IgD-negative memory B cell (primary cell): ENCODE data around the gene PTPN11. TPM values are rescaled to one million over a fixed set of nuclear protein-coding genes. Genes with fewer than 3 reads are reported as not detected.
"Not testable (repeated sequence)": the region's sequence is repeated elsewhere in the genome, so short reads cannot be mapped to it uniquely, and the experiment has no call there.

Experiments
- H3K27ac Mint-ChIP-seq, 3 donors: one replicate each; pipeline ENCODE4 v1.8.0; 2020 to 2022; ENCODE audit warnings: mild to moderate bottlenecking in 3 of 3, mixed read lengths in 3 of 3, moderate library complexity in 1 of 3
- H3K27me3 Mint-ChIP-seq: one replicate; pipeline ENCODE4 v1.8.0; 2021; ENCODE audit warnings: mixed read lengths
- H3K36me3 Mint-ChIP-seq: one replicate; pipeline ENCODE4 v1.8.0; 2020; ENCODE audit warnings: mild to moderate bottlenecking, mixed read lengths
- H3K4me1 Mint-ChIP-seq, 3 donors: one replicate each; pipeline ENCODE4 v1.8.0; 2020 to 2022; ENCODE audit warnings: mixed read lengths in 3 of 3, mild to moderate bottlenecking in 1 of 3
- H3K4me3 Mint-ChIP-seq, 4 donors: one replicate each; pipeline ENCODE4 v1.8.0; 2020 to 2022; ENCODE audit warnings: mild to moderate bottlenecking in 4 of 4, mixed read lengths in 4 of 4, moderate library complexity in 3 of 4
- H3K9me3 Mint-ChIP-seq, 3 donors: one replicate each; pipeline ENCODE4 v1.8.0; 2020 to 2021; ENCODE audit warnings: mixed read lengths in 3 of 3, mild to moderate bottlenecking in 1 of 3
- polyA plus RNA-seq: library from polyadenylated mRNA; unstranded; fragments of 300-500 nt; fragmentation: Illumina TruSeq; gene quantifications from one replicate; pipeline ENCODE4 v1.2.3, GENCODE V29; 2021

The PTPN11 gene
- polyA plus RNA-seq, 1 donor from 2014 or later: 69.9 TPM

DNA sequence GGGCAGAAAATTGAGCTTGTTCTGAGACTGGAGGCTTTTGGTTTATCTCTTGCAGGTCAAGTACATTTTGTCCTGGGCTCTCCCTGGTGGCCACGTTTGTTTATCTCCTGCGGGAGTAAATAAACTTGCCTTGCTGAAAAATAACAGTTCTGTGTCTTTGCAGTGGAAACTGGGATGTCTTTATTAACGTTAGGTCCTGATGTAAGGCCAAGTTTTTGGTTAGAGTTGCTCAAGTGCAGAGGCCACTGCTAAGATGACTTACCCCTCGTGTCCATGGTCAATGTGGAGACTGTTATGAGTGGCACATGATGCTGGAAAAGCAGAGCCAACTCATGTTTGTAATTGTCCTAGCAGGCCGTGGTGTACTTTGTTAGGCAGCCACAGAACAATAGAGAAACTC lies 3.8 kb downstream of the PTPN11 start:
- Mint-ChIP-seq H3K27me3 (no peaks in the 10 kb centered on the region), H3K4me1 (peaks cover 23 to 40% (median 37%) of the 10 kb centered on the region in 3 donors), H3K9me3 (no peaks in the 10 kb centered on the region), H3K36me3 (no peaks in the 10 kb centered on the region), H3K4me3 (peak overlapping the region in 1 of 4 donors; percentile 76), H3K27ac (no peak overlapping the region)

DNA sequence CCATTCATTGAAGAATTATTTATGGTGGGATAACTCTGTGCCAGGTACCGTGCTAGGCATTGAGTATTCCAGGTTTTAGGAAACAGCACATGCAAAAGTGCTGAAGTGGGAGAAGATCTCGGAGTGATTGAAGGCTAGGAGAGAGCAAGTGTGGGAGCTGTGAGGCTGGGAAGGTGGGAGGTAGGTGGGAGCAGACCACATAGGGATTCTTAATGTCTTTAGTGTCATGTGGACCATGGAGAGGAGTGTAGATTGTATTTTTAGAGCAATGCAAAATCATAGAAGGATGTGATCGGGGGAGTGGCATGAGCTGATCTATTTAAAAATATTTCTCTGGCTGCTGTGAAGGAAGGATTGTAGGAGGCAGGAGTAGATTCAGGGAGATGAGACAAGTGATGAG lies 5.4 kb downstream of the PTPN11 start:
- Mint-ChIP-seq H3K4me1 (peaks cover 23 to 40% (median 38%) of the 10 kb centered on the region in 3 donors), H3K36me3 (no peaks in the 10 kb centered on the region), H3K27ac (peak overlapping the region in 1 of 3 donors; percentile 28), H3K27me3 (no peaks in the 10 kb centered on the region), H3K9me3 (no peaks in the 10 kb centered on the region), H3K4me3 (peak overlapping the region in 2 of 4 donors; percentile 3 to 47)

DNA sequence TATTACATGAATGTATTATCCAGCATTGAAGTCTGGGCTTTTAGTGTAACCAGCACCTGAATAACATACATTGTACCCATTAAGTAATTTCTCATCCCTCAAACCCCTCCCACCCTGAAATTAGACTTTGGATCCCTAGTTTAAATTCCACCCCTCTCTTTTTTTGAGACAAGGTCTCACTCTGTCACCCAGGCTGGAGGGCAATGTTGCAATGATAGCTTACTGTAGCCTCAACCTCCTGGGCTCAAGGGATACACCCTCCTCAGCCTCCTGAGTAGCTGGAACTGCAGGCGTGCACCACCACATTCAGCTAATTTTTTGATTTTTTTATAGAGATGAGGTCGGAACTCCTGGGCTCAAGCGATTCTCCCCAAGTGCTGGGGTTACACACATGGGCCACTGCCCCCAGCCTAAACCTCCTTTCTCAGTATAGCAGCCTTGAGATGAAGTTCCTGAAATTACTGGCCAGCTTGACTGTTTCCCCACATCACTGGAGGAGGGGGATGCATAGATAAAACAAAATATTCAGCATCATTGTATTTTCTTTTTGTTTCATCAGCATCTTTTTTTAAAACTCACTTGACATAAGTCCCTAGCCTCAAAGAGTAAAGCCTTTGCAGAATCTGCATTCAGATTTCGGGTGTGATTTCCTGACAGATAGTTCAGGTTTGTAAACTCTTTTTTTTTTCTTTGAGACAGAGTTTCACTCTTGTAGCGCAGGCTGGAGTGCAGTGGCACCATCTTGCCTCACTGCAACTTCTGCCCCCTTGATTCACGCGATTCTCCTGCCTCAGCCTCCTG lies 7.0 kb downstream of the PTPN11 start:
- H3K4me1 Mint-ChIP-seq: peaks cover 17 to 30% (median 26%) of the 10 kb centered on the region in 3 donors
- H3K27me3 Mint-ChIP-seq: no peaks in the 10 kb centered on the region

DNA sequence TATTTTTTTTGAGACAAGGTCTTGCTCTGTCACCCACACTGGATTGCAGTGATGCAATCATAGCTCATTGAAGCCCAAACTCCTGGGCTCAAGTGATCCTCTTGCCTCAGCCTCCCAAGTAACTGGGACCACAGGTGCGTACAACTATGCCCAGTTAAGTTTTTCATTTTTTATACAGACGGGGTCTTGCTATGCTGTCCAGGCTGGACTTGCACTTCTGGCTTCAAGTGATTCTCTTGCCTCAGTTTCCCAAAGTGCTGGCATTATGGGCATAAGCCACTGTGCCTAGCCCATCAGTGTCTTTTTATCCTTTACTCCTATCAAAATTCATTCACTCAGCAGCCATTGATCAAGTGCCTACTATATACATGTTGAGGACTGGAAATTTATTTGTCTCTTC lies 9.0 kb downstream of the PTPN11 start:
- peaks cover 13 to 17% (median 14%) of the 10 kb centered on the region in 3 donors for H3K4me1 Mint-ChIP-seq
- no peaks in the 10 kb centered on the region for H3K27me3 Mint-ChIP-seq
- H3K36me3 Mint-ChIP-seq: peaks cover 6% of the 10 kb centered on the region
- H3K27ac Mint-ChIP-seq: no peak overlapping the region
- H3K9me3 Mint-ChIP-seq: no peaks in the 10 kb centered on the region
- no peak overlapping the region for H3K4me3 Mint-ChIP-seq

More for the DNA sequence above, 7.0 kb downstream of the PTPN11 start:
- H3K27ac Mint-ChIP-seq: no peak overlapping the region
- no peak overlapping the region for H3K4me3 Mint-ChIP-seq
- no peaks in the 10 kb centered on the region for H3K9me3 Mint-ChIP-seq
- H3K36me3 Mint-ChIP-seq: no peaks in the 10 kb centered on the region

DNA sequence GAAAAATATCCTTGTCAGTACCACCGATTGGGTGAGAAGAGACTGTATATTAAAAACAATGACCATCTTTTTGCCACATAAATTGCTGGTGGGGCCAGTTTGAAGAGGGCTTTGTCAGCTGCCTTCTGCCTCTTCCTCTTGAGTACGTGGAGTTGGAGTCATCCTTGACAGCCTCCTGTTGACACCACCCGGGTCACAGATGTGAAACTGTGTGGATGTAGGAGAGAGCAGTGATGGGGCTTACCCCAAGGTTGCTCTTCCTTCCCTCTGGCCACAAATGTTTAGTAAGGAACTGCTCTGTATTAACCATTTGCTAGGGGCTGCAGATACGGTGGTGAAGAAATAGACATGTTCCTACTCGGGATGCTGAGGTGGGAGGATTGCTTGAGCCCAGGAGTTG lies 12.2 kb downstream of the PTPN11 start:
- H3K4me1 Mint-ChIP-seq: peaks cover 4 to 8% (median 6%) of the 10 kb centered on the region in 3 donors
- H3K27me3 Mint-ChIP-seq: no peaks in the 10 kb centered on the region
- H3K4me3 Mint-ChIP-seq: no peak overlapping the region
- no peaks in the 10 kb centered on the region for H3K9me3 Mint-ChIP-seq
- H3K27ac Mint-ChIP-seq: no peak overlapping the region
- H3K36me3 Mint-ChIP-seq: peaks cover 6% of the 10 kb centered on the region

DNA sequence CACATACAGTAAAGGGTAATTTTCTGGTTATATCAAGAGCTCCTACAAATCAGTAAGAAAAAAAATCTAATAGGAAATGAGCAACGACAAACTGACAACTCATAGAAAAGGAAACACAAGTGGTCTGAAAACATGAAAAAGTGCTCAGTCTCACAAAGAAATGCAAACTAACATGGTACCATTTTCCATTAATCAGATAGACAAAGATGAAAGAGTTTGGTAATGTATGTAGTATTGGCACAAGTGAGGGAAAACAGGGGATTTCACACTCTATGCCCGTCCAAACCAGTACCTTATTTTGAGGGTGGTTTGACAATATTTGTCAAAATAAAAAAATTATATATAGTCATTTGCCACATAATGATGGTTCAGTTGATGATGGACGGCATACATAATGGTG lies 13.2 kb downstream of the PTPN11 start:
- H3K4me1 Mint-ChIP-seq: peaks cover 4 to 10% (median 8%) of the 10 kb centered on the region in 3 donors
- no peaks in the 10 kb centered on the region for H3K27me3 Mint-ChIP-seq
- H3K9me3 Mint-ChIP-seq: no peaks in the 10 kb centered on the region
- peaks cover 6% of the 10 kb centered on the region for H3K36me3 Mint-ChIP-seq
- H3K27ac Mint-ChIP-seq: no peak overlapping the region
- no peak overlapping the region for H3K4me3 Mint-ChIP-seq

DNA sequence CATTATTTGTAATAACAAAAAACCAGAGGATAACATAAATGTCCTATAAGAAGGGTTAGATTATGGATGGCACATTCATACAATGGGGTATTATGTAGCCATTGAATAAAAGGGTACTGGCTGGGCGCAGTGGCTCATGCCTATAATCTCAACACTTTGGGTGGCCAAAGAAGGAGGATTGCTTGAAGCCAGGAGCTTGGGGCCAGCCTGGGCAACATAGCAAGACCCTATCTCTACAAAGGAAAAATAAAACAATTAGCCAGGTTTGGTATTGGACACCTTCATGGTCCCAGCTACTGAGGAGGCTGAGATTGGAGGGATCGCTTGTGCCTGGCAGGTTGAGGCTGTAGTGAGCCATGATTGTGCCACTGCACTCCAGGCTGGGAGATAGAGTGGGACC lies 14.8 kb downstream of the PTPN11 start:
- no peak overlapping the region for H3K27ac Mint-ChIP-seq
- no peaks in the 10 kb centered on the region for H3K9me3 Mint-ChIP-seq
- peaks cover 6% of the 10 kb centered on the region for H3K36me3 Mint-ChIP-seq
- H3K27me3 Mint-ChIP-seq: no peaks in the 10 kb centered on the region
- peaks cover 4 to 11% (median 7%) of the 10 kb centered on the region in 3 donors for H3K4me1 Mint-ChIP-seq
- H3K4me3 Mint-ChIP-seq: no peak overlapping the region

DNA sequence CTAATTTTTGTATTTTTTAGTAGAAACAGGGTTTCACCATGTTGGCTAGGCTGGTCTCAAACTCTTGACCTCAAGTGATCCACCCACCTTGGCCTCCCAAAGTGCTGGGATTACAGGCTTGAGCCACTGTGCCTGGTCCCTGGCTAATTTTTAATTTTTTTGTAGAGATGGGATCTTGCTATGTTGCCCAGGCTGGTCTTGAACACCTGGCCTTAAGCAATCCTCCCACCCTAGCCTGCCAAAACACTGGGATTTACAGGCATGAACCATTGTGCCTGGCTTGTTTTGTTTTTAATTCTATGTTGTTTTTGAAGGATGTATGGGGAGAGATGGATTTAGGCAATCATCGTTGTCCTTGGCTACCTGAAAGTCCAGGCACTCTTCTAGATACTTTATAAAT lies 19.9 kb downstream of the PTPN11 start:
- not testable (repeated sequence) for H3K9me3 Mint-ChIP-seq, H3K27me3 Mint-ChIP-seq, H3K4me3 Mint-ChIP-seq, H3K27ac Mint-ChIP-seq, H3K36me3 Mint-ChIP-seq
- H3K4me1 Mint-ChIP-seq: peaks cover 5 to 11% (median 8%) of the 10 kb centered on the region in 3 donors

DNA sequence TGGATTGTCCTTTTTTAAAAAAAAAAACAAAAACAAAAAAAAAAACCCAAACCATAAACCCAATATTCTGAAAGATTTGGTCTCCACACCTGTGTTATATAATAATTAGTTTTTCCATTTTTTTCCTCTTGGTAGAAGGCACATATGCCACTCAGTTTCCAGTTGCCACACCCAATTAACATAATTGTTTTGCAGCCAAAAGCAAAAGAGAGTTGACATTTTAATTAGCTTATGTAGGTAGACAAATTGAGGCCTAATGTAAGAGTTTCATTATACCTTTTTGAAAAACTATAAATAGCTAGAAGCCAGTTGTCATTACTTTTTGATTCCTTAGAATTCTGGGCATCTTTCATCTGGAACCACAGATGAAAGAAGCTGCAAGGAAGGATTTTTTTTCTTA lies 21.0 kb downstream of the PTPN11 start:
- no peak overlapping the region for H3K4me3 Mint-ChIP-seq
- H3K9me3 Mint-ChIP-seq: no peaks in the 10 kb centered on the region
- H3K27me3 Mint-ChIP-seq: no peaks in the 10 kb centered on the region

DNA sequence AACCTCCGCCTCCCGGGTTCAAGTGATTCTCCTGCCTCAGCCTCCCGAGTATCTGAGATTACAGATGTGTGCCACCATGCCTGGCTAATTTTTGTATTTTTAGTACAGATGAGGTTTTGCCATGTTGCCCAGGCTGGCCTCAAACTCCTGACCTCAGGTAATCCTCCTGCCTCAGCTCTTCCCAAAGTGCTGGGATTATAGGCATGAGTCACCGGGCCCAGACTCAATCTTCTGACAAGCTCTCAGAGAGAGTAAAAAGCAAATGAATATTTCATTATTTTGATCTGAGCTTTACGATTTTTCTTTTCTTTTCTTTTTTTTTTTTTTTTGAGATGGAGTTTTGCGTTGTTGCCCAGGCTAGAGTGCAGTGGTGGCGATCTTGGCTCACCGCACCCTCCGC lies 21.9 kb downstream of the PTPN11 start:
- H3K36me3 Mint-ChIP-seq, H3K27me3 Mint-ChIP-seq, H3K4me3 Mint-ChIP-seq, H3K9me3 Mint-ChIP-seq, H3K4me1 Mint-ChIP-seq, H3K27ac Mint-ChIP-seq: not testable (repeated sequence)

More for the DNA sequence above, 21.0 kb downstream of the PTPN11 start:
- H3K4me1 Mint-ChIP-seq: peaks cover 5 to 10% (median 8%) of the 10 kb centered on the region in 3 donors
- H3K27ac Mint-ChIP-seq: no peak overlapping the region
- H3K36me3 Mint-ChIP-seq: no peaks in the 10 kb centered on the region

DNA sequence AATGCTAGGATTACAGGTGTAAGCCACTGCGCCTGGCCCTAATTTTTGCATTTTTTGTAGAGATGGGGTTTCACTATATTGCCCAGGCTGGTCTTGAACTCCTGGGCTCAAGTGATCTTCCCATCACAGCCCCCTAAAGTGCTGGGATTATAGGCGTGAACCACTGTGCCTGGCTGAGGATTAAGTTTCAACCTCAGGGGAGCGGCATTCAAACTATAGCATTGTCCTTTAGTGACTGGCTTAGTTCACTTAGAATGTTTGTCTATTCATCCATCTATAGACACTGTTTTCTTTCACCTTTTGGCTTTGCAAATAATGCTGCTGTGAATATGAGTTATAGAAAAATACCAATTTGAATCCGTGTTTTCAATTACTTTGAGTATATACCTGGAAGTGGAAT lies 25.2 kb downstream of the PTPN11 start:
- Mint-ChIP-seq H3K36me3 (peaks cover 5% of the 10 kb centered on the region), H3K4me3 (no peak overlapping the region), H3K27me3 (no peaks in the 10 kb centered on the region)

DNA sequence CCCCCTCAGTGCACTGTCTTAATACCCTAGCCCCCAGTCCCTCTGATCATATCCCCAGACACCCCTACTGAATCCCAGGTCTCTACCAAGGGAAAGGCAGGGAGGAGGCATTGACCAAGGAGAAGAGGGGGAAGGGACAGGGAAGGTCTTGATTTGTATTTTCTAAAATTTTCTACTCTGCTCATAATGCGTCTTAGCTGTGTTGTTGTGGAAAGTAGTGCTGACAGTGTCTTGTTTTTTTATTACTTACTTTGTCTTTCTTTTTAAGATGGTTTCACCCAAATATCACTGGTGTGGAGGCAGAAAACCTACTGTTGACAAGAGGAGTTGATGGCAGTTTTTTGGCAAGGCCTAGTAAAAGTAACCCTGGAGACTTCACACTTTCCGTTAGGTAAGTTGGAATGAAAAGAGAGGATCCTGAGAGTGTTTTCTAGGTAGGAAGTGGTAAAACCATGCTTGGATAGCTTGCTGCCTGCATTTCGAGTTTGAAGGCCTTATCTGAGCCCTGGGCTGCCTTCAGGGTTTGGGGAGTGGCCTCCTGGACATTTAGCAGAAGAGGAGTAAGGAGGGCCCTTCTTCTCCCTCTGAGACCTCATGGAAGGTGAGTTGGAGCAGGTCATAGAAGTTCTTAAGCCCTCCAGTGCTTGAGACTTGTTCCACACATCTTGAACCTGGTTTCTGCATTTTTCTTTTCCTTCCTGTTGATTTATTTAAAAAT lies 27.4 kb downstream of the PTPN11 start:
- no peaks in the 10 kb centered on the region for H3K27me3 Mint-ChIP-seq
- H3K9me3 Mint-ChIP-seq: no peaks in the 10 kb centered on the region
- H3K4me1 Mint-ChIP-seq: peaks cover 0 to 3% (median 0%) of the 10 kb centered on the region in 3 donors
- H3K36me3 Mint-ChIP-seq: peaks cover 7% of the 10 kb centered on the region
- H3K4me3 Mint-ChIP-seq: no peak overlapping the region
- no peak overlapping the region for H3K27ac Mint-ChIP-seq

More for the DNA sequence above, 25.2 kb downstream of the PTPN11 start:
- Mint-ChIP-seq H3K4me1 (peaks cover 2 to 4% (median 3%) of the 10 kb centered on the region in 3 donors), H3K9me3 (no peaks in the 10 kb centered on the region), H3K27ac (no peak overlapping the region)

DNA sequence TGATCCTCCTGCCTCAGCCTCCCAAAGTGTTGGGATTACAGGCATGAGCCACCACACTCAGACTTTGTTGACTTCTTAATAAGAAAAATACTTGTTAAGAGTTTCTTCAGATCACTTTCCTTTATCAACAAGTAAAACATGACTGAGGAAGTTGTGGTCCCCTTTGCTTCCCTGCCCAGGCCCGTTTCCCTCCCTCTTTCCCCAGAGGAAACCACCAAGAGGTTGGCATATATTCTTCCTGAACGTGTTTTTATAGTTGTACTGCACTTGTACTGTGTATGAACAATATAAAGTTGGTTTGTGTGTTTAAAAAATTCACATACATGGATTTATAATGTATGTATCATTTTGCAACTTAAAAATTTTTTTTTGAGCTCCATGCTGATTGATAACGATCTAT lies 28.4 kb downstream of the PTPN11 start:
- Mint-ChIP-seq H3K27ac (peak overlapping the region in 1 of 3 donors; percentile 50), H3K36me3 (peaks cover 7% of the 10 kb centered on the region), H3K4me3 (no peak overlapping the region), H3K9me3 (no peaks in the 10 kb centered on the region), H3K4me1 (peaks cover 0 to 3% (median 0%) of the 10 kb centered on the region in 3 donors), H3K27me3 (no peaks in the 10 kb centered on the region)

DNA sequence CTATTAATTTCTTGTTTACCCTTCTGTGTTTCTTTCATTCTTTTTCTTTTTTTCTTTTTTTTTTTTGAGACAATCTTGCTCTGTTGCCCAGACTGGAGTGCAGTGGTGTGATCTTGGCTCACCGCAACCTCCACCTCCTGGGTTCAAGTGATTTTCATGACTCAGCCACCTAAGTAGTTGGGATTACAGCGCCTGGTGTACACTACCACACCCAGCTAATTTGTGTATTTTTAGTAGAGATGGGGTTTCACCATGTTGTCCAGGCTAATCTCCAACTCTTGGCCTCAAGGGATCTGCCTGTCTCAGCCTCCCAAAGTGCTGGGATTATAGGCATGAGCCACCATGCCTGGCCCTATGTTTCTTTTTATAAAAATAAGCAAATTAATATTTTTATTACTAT lies 29.4 kb downstream of the PTPN11 start:
- not testable (repeated sequence) for H3K9me3 Mint-ChIP-seq, H3K4me1 Mint-ChIP-seq, H3K4me3 Mint-ChIP-seq, H3K27me3 Mint-ChIP-seq, H3K36me3 Mint-ChIP-seq, H3K27ac Mint-ChIP-seq

DNA sequence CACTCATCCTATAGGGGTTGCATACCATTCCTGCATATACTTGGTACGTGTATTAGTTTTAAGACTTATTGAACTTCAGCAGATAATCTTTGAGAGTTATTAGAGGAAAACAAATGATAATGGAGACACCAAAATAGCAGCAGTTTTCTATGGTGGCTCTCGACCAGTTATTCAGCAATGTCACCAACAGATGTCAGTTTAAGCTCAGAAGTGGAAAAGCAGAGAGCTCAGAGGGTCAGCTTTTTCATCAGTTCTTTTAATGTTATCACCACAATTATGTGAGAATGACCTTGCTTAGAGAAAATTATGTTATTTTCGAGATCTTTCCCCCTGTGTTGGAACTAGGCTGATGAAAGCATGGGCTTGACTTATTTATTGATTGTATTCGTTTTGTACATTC lies 32.0 kb downstream of the PTPN11 start:
- H3K27ac Mint-ChIP-seq: no peak overlapping the region
- H3K4me1 Mint-ChIP-seq: peaks cover 0 to 3% (median 0%) of the 10 kb centered on the region in 3 donors
- H3K9me3 Mint-ChIP-seq: no peaks in the 10 kb centered on the region
- H3K27me3 Mint-ChIP-seq: no peaks in the 10 kb centered on the region
- H3K36me3 Mint-ChIP-seq: peaks cover 11% of the 10 kb centered on the region
- H3K4me3 Mint-ChIP-seq: no peak overlapping the region
